Activated naive CD8-positive, alpha-beta T cell treated with anti-CD3 and anti-CD28 coated beads, Interleukin-2, amount 50 U/mL, for 16 hours (primary cell): ENCODE data around the gene FCER2.
A peak's percentile ranks its signal among the peaks of the same experiment; 100 is the strongest.
"Not testable (repeated sequence)": the region's sequence is repeated elsewhere in the genome, so short reads cannot be mapped to it uniquely, and the experiment has no call there.

ENCODE experiments used
- DNase-seq: peaks from one replicate; pipeline ENCODE4 v3.0.0-alpha.2; 2020; ENCODE audit warnings: low read depth, low spot score

The FCER2 gene, protein sequence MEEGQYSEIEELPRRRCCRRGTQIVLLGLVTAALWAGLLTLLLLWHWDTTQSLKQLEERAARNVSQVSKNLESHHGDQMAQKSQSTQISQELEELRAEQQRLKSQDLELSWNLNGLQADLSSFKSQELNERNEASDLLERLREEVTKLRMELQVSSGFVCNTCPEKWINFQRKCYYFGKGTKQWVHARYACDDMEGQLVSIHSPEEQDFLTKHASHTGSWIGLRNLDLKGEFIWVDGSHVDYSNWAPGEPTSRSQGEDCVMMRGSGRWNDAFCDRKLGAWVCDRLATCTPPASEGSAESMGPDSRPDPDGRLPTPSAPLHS

DNA sequence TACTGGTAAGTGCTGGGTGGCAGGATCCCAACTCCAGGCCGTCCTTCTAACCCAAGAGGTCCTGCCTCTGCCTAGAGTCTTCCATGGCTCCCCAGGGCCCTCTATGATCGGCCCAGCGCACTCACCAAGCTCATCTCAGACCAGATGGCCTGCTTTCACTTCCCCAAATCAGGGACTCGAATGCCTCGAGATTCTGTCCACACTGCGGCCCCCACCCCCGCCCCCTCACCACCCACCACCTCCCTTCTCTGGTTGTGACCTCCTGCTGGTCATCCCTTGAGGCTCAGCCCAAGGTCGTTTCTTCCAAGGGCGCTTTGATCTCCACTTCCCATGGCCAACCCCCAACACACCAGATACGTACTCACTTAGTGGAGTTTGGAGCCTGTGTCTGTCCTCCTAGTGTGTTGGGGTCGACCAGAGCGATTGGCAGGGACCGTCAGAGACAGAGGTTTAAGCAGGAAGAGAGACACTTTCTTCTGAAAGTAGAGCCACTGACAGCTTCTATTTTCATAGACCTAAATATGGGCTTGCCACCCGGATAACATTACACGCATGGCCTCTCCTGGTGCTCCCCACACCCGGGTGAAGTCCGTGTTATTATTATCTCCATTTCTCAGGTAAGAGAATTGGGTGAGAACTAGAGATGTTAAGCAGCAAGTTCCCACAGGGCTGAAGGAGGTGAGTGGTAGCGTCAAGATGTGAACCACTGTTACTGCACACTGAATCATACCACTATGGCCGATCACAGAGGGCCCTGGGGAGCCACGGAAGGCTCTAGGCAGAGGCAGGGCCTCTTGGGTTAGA is at the start of gene FCER2:
FCER2 (minus strand) TSS at position 478 of the 804 bp plus-strand sequence. CDS start 2,371 bp downstream, outside the sequence.
- no peak for DNase-seq

DNA sequence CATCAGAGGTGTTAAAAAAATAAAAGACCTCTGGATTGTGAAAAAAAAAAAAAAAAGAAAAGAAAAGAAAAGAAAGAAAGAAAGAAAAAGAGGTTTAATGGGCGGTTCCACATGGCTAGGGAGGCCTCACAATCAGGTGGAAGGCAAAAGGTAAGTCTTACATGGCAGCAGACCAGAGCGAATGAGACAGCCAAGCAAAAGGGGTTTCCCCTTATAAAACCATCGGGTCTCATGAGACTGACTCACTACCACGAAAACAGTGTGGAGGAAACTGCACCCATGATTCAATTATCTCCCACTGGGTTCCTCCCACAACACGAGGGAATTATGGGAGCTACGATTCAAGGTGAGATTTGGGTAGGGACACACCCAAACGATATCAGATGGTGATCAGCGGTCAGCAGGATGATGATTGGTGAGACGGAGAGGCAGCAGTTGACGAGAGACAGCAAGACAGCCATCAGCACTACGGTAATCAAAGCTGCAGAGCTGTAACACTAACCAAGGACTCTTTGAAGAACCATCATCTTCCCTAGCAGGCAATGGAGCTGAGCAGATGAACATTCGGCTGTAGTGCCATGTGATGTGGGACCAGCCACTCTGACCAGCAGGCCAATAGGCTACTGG is 49.3 kb upstream of the FCER2 start:
- DNase-seq = peak; percentile 16

- no peak for DNase-seq
Observed at GRCh38 chr19:7748756-7749155, 46.8 kb upstream of the FCER2 start.

DNA sequence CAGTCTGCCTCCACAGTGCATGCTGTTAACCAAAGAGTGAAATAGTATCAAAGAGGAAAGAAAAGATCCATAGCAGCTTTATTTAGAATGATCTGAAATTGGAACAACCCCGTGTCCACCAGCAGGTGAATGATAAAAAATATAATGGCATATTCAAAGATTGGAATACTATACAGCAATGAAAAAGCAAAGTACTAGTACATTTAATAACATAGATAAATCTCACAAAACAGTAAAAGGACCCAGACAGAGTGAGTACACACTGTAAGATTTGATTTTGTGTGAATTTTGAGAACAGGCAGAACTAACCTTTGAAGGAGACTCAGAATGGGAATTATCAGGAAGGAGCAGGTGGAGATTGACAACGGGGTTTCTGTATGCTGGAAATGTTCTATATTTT is 46.2 kb upstream of the FCER2 start:
- no peak for DNase-seq

- no peak for DNase-seq
Observed at GRCh38 chr19:7746903-7747884, 45.3 kb upstream of the FCER2 start, which contains the start of gene CD209. CD209 (minus strand) TSS chr19:7747534; CDS start chr19:7747511, 23 bp downstream.

DNA sequence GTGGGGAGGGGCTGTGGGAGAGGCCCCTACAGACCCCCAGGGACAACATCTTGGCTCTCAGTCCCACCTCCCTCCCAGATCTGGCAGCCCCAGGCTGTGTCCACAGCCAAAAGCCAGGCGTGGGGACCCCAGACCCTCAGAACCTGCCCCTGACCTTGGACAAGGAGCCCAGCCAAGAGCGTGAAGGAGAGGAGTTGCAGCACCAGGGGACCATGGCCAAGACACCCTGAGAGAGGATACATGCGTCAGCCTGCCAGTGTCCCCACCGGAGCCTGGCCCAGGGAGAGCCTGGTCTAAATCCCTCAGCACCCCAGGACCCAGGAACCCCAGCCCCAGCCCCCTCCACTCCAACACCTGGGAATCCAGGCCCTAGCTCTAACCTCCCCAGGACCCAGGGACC is 44.4 kb upstream of the FCER2 start:
- not testable (repeated sequence) for DNase-seq

- DNase-seq = no peak
Observed at GRCh38 chr19:7744871-7745650, 43.1 kb upstream of the FCER2 start.

GRCh38 chr19:7744199-7744786 is 42.4 kb upstream of the FCER2 start:
- DNase-seq = no peak

GRCh38 chr19:7743425-7743841 is 41.5 kb upstream of the FCER2 start:
- no peak for DNase-seq

GRCh38 chr19:7742991-7743390 is 41.1 kb upstream of the FCER2 start:
- no peak for DNase-seq

DNA sequence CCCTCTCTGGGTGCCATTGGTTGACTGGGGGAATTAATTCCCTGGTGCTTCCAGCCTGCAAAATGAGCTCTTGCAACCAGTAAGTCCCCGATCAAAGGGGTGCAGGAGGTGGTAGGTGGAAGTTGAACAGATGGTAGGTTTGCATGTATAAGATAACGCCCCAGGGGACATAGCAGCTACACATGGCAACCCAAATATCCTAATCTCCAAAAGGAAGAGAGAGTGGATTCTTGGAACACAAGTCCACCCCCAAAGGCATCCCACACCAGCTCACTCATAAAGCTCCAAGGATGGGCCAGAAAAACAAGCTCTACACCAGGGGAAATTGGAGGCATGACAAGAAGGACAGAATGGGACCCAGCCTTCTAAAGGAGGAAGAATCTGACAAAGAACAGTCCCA is 40.6 kb upstream of the FCER2 start:
- no peak for DNase-seq

GRCh38 chr19:7740682-7741054 is 38.7 kb upstream of the FCER2 start:
- no peak for DNase-seq

DNA sequence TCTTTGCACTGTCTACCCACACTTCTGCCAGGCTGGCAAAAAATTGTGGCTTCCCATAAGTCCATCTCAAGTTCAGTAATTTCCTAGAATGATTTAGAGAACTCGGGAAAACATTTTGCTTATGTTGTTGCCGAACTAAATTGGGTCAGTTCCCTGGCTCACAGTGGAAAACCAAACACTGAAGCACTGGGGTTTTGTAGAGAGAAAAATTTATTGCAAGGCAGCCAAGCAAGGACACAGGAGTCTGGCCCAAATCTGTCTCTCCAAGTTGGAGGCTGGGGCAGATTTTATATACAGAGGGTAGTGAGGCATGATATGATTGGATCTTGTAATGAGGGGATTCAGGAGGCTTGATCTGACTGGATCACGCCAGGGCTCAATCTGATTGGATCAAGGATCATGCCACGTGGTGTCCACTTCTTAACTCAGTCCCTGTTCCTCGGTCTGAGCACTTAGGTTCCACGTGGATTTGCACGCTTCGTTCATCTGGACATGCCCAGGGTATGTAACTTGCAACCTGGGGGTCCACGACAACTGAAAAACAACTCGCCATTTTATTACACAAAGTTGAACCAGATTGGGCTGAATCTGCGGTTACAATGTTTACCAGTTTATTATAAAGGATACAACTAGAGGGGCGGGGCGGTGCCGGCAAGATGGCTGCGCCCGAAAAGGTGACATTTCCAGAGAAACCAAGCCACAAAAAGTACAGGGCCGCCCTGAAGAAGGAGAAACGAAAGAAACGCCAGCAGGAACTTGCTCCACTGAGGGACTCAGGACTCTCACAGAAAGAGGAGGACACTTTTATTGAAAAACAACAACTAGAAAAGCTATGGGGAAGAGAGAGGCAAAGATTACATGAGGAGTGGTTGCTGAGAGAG is 38.1 kb upstream of the FCER2 start:
- no peak for DNase-seq

DNA sequence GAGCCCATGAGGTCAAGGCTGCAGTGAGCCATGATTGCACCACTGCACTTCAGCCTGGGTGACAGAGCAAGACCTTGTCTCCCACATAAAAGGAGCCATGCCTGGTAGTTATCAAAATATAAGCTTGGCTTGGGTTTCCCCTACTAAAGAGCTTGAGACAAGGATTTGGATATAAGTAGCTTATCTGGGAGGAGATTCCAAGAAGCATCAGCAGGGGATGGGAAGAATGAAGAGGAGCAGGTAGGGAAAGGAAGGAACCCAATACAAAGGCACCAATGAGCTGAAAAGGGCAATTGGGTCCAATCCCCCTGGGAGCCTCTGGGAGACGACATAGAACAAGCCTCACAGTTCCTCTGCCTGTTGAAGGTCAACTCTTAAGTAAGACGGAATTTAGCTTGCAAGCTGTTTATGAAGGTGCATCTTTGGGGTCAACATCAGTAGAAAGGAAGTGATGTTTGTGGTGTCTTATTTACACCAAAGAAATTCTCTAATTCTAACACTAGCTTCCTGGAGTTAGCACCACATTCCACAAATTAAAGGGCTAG is 37.4 kb upstream of the FCER2 start:
- DNase-seq = no peak

- no peak for DNase-seq
Observed at GRCh38 chr19:7738023-7738422, 36.1 kb upstream of the FCER2 start.

DNA sequence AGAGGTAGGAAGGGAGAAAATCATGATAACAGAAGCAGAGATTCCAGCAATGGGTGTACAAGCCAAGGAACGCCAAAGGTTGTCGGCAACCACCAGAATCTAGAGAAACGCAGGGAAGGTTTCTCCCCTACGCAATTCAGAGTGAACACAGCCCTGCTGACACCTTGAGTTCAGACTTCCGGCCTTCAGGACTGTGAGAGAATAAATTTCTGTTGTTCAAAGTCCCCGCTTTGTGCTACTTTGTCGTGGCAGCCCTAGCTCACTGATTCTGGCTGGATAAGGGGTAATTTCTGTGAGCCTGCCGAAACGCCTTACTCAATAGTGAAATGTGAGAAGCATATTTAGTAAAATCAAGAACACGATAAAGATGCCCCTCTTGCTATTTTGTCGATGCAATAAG is 35.3 kb upstream of the FCER2 start:
- DNase-seq = no peak

GRCh38 chr19:7736148-7736547 is 34.2 kb upstream of the FCER2 start:
- DNase-seq = no peak
